ENCODE data around the gene TENM4. TPM values are rescaled to one million over a fixed set of nuclear protein-coding genes. Genes with fewer than 3 reads are reported as not detected.

Gene TENM4
- total and polyA plus RNA-seq, 10 of the 15 experiments (the other 5 are each of a cell fraction or from before 2014, with no cell fraction given): 0.03 to 0.12 (median 0.06) TPM; not detected in 7

GRCh38 chr11:78652843-78653239 lies 788.0 kb downstream of the TENM4 start:
- Histone ChIP-seq H3K9me3 (replicated peaks; ENCODE audit: control insufficient read depth, insufficient read depth, low read length) (no peaks in the 10 kb centered on the region), H3K79me2 (ENCODE audit: control insufficient read depth, insufficient read depth, low read length) (no peaks in the 10 kb centered on the region), H3K4me3 (no peak overlapping the region), H3K4me1 (ENCODE audit: control insufficient read depth, insufficient read depth, low read length) (no peaks in the 10 kb centered on the region), H3K27me3 (replicated peaks in 1 of 2; ENCODE audit: control insufficient read depth in 2 of 2, insufficient read depth in 2 of 2, low read length in 1 of 2) (no peaks in the 10 kb centered on the region; a peak in 2 of 4 replicates), H4K20me1 (ENCODE audit: control insufficient read depth, insufficient read depth) (no peaks in the 10 kb centered on the region), H3K27ac (ENCODE audit: control insufficient read depth, insufficient read depth) (no peak overlapping the region), H2AFZ (ENCODE audit: control insufficient read depth, low read depth, low read length) (no peak overlapping the region), H3K4me2 (ENCODE audit: control insufficient read depth, insufficient read depth) (no peak overlapping the region), H3K36me3 (ENCODE audit: control insufficient read depth in 2 of 2, insufficient read depth in 2 of 2, low read length in 1 of 2) (no peaks in the 10 kb centered on the region), H3K9ac (ENCODE audit: control insufficient read depth, insufficient read depth, low read length) (no peak overlapping the region)
- in situ Hi-C loops (cut with MboI): no loop called here
- DNase-seq (ENCODE audit: low read depth, low spot score) (no peak), ATAC-seq (no peak), FAIRE-seq (no peak)
- SMC1A ChIA-PET (ENCODE audit: uncharacterized antibody, unreplicated experiment): no interaction called here
- TF ChIP-seq, protein P1, sequence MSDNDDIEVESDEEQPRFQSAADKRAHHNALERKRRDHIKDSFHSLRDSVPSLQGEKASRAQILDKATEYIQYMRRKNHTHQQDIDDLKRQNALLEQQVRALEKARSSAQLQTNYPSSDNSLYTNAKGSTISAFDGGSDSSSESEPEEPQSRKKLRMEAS (IDR thresholded peaks at IDR 0.05; ENCODE audit: low read depth, low read length): no peak
- no peak for TF ChIP-seq E2F8 (IDR thresholded peaks at IDR 0.05; ENCODE audit: low read depth, partially characterized antibody)
- TF ChIP-seq NR2C2 (IDR thresholded peaks at IDR 0.05; ENCODE audit: borderline replicate concordance, control insufficient read depth, insufficient read length, low read depth): no peak
- TF ChIP-seq, protein P2, sequence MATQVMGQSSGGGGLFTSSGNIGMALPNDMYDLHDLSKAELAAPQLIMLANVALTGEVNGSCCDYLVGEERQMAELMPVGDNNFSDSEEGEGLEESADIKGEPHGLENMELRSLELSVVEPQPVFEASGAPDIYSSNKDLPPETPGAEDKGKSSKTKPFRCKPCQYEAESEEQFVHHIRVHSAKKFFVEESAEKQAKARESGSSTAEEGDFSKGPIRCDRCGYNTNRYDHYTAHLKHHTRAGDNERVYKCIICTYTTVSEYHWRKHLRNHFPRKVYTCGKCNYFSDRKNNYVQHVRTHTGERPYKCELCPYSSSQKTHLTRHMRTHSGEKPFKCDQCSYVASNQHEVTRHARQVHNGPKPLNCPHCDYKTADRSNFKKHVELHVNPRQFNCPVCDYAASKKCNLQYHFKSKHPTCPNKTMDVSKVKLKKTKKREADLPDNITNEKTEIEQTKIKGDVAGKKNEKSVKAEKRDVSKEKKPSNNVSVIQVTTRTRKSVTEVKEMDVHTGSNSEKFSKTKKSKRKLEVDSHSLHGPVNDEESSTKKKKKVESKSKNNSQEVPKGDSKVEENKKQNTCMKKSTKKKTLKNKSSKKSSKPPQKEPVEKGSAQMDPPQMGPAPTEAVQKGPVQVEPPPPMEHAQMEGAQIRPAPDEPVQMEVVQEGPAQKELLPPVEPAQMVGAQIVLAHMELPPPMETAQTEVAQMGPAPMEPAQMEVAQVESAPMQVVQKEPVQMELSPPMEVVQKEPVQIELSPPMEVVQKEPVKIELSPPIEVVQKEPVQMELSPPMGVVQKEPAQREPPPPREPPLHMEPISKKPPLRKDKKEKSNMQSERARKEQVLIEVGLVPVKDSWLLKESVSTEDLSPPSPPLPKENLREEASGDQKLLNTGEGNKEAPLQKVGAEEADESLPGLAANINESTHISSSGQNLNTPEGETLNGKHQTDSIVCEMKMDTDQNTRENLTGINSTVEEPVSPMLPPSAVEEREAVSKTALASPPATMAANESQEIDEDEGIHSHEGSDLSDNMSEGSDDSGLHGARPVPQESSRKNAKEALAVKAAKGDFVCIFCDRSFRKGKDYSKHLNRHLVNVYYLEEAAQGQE (IDR thresholded peaks at IDR 0.05; ENCODE audit: low read depth, low read length): no peak
- TF ChIP-seq RAD21 (IDR thresholded peaks at IDR 0.05; ENCODE audit: insufficient read depth, low read depth, low read length): no peak
- TF ChIP-seq ATF7 (IDR thresholded peaks at IDR 0.05; ENCODE audit: low read depth): no peak
- whole genome bisulfite sequencing (ENCODE audit: insufficient coverage, insufficient replicate concordance, low lambda C conversion rate, missing lambda C conversion rate): 1% methylated on average over 5 of the region's 5 CpGs
- no TSS peak for BruUV-seq (replicated peaks)
- POLR2A ChIA-PET: no interaction called here
- RAD21 ChIA-PET (ENCODE audit: unreplicated experiment): no interaction called here
- CTCF ChIA-PET: interaction anchor here (0.6 to 1.3 kb wide), 2 partner anchors 9 to 63 kb away, joined by 3 to 6 read pairs; no protein-coding TSS in a partner anchor
- intact Hi-C loops (cut with micrococcal nuclease; ENCODE audit: unreplicated experiment): no loop called here
